Measurements from ENCODE around the gene PLA2G4A. TPM values are rescaled to one million over a fixed set of nuclear protein-coding genes. Genes with fewer than 3 reads are reported as not detected.

PLA2G4A gene
- total and polyA plus RNA-seq, 2 donors (not counting 3 experiments of a cell fraction or from before 2014, with no cell fraction given) = 8.2 to 13.3 TPM

GRCh38 chr1:186854102-186854501, 25.4 kb downstream of the PLA2G4A start:
- Histone ChIP-seq H3K9ac (replicated peaks; ENCODE audit: extremely low read depth, insufficient read depth, low read length) (no peak overlapping the region), H3K79me2 (ENCODE audit: control insufficient read depth, insufficient read depth, low read length) (no peaks in the 10 kb centered on the region), H3K4me2 (ENCODE audit: insufficient read depth, low read length) (peak overlapping the region; percentile 72), H2AFZ (ENCODE audit: low read depth, low read length) (no peak overlapping the region), H3K36me3 (ENCODE audit: control insufficient read depth in 2 of 2, extremely low read depth in 1 of 2, insufficient read depth in 2 of 2, low read length in 2 of 2) (no peaks in the 10 kb centered on the region), H3K4me3 (replicated peaks in 1 of 3; ENCODE audit: insufficient read depth in 1 of 3, low read depth in 1 of 3, low read length in 3 of 3) (peak overlapping the region in 1 of 3 experiments; percentile 6), H3K27me3 (ENCODE audit: control insufficient read depth in 2 of 2, insufficient read depth in 2 of 2, low read length in 2 of 2) (no peaks in the 10 kb centered on the region), H3K9me1 (replicated peaks; ENCODE audit: control insufficient read depth, extremely low read depth, insufficient read depth, low read length) (no peaks in the 10 kb centered on the region), H3K9me3 (replicated peaks; ENCODE audit: control insufficient read depth, insufficient read depth, low read length) (no peaks in the 10 kb centered on the region), H4K20me1 (replicated peaks; ENCODE audit: control insufficient read depth, extremely low read depth, insufficient read depth, low read length) (no peaks in the 10 kb centered on the region), H3K4me1 (ENCODE audit: control insufficient read depth, extremely low read depth, insufficient read depth, low read length) (peaks cover 13% of the 10 kb centered on the region), H3K27ac (ENCODE audit: insufficient read depth, low read depth, low read length) (no peak overlapping the region)
- TF ChIP-seq CTCF (IDR thresholded peaks at IDR 0.05; ENCODE audit: extremely low read depth in 1 of 2, insufficient read depth in 1 of 2, low read depth in 1 of 2, low read length in 2 of 2) (no peak), POLR2A (IDR thresholded peaks at IDR 0.05; ENCODE audit: low read depth, low read length) (no peak), MAX (IDR thresholded peaks at IDR 0.05; ENCODE audit: insufficient read depth, insufficient read length) (no peak), EZH2 (IDR thresholded peaks at IDR 0.05; ENCODE audit: borderline replicate concordance, low read depth, low read length, severe bottlenecking) (no peak), POLR2AphosphoS5 (IDR thresholded peaks at IDR 0.05; ENCODE audit: insufficient read depth, low read depth, low read length) (no peak), GATA2 (IDR thresholded peaks at IDR 0.05; ENCODE audit: insufficient read depth, insufficient read length, low read depth, low read length) (no peak), JUN (IDR thresholded peaks at IDR 0.05; ENCODE audit: borderline replicate concordance, insufficient read depth, insufficient read length, low read depth) (no peak), MYC (IDR thresholded peaks at IDR 0.05; ENCODE audit: low read depth, low read length) (no peak), FOS (IDR thresholded peaks at IDR 0.05; ENCODE audit: borderline replicate concordance, insufficient read depth, low read length) (no peak)
- intact Hi-C loops (cut with micrococcal nuclease) = loop anchor here (1.0 kb wide), 2 partner anchors 94 to 450 kb away; no protein-coding TSS in a partner anchor
- CTCF ChIA-PET = interaction anchor here (0.6 to 0.7 kb wide), 4 partner anchors 15 to 219 kb away, joined by 3 to 4 read pairs (median 3); no protein-coding TSS in a partner anchor
- dilution Hi-C loops (cut with MboI; ENCODE audit: extremely low pct_ligation_motif_present, low sequenced_read_pairs) = no loop called here
- BruUV-seq (replicated peaks) = no TSS peak
- FAIRE-seq (peak; percentile 70), DNase-seq (ENCODE audit: low read depth, low spot score) (peak; percentile 78)
- POLR2A ChIA-PET = no interaction called here
